ENCODE results near the gene MMAB. TPM values are rescaled to one million over a fixed set of nuclear protein-coding genes. Genes with fewer than 3 reads are reported as not detected.
"Not testable (repeated sequence)": the region's sequence is repeated elsewhere in the genome, so short reads cannot be mapped to it uniquely, and the experiment has no call there.

The MMAB gene
- total and polyA plus RNA-seq, 2 donors (not counting 3 experiments of a cell fraction or from before 2014, with no cell fraction given): 39.1 to 46.0 TPM

GRCh38 chr12:109604132-109604585 lies 30.9 kb upstream of the MMAB start:
- BruUV-seq (replicated peaks): no TSS peak
- H3K4me3 ChIP-seq (replicated peaks in 1 of 3; ENCODE audit: insufficient read depth in 1 of 3, low read depth in 1 of 3, low read length in 3 of 3): no peak overlapping the region
- TF ChIP-seq FOS (IDR thresholded peaks at IDR 0.05; ENCODE audit: borderline replicate concordance, insufficient read depth, low read length) (no peak), POLR2AphosphoS5 (IDR thresholded peaks at IDR 0.05; ENCODE audit: insufficient read depth, low read depth, low read length) (no peak), CTCF (IDR thresholded peaks at IDR 0.05; ENCODE audit: extremely low read depth in 1 of 2, insufficient read depth in 1 of 2, low read depth in 1 of 2, low read length in 2 of 2) (no peak), JUN (IDR thresholded peaks at IDR 0.05; ENCODE audit: borderline replicate concordance, insufficient read depth, insufficient read length, low read depth) (no peak), MYC (IDR thresholded peaks at IDR 0.05; ENCODE audit: low read depth, low read length) (no peak), MAX (IDR thresholded peaks at IDR 0.05; ENCODE audit: insufficient read depth, insufficient read length) (no peak), POLR2A (IDR thresholded peaks at IDR 0.05; ENCODE audit: low read depth, low read length) (no peak), GATA2 (IDR thresholded peaks at IDR 0.05; ENCODE audit: insufficient read depth, insufficient read length, low read depth, low read length) (no peak)
- POLR2A ChIA-PET: no interaction called here
- dilution Hi-C loops (cut with MboI; ENCODE audit: extremely low pct_ligation_motif_present, low sequenced_read_pairs): no loop called here
- no peaks in the 10 kb centered on the region for H3K9me1 ChIP-seq (replicated peaks; ENCODE audit: control insufficient read depth, extremely low read depth, insufficient read depth, low read length)
- CTCF ChIA-PET: interaction anchor here (1.5 kb wide), 1 partner anchor 171 kb away, joined by 3 read pairs; no protein-coding TSS in a partner anchor
- no peaks in the 10 kb centered on the region for H3K9me3 ChIP-seq (replicated peaks; ENCODE audit: control insufficient read depth, insufficient read depth, low read length)
- H3K36me3 ChIP-seq (ENCODE audit: control insufficient read depth in 2 of 2, extremely low read depth in 1 of 2, insufficient read depth in 2 of 2, low read length in 2 of 2): no peaks in the 10 kb centered on the region
- no peaks in the 10 kb centered on the region for H3K79me2 ChIP-seq (ENCODE audit: control insufficient read depth, insufficient read depth, low read length)
- H3K4me1 ChIP-seq (ENCODE audit: control insufficient read depth, extremely low read depth, insufficient read depth, low read length): no peaks in the 10 kb centered on the region
- H2AFZ ChIP-seq (ENCODE audit: low read depth, low read length): no peak overlapping the region
- FAIRE-seq: no peak
- no peak for DNase-seq (ENCODE audit: low read depth, low spot score)
- intact Hi-C loops (cut with micrococcal nuclease): no loop called here
- no peaks in the 10 kb centered on the region for H4K20me1 ChIP-seq (replicated peaks; ENCODE audit: control insufficient read depth, extremely low read depth, insufficient read depth, low read length)
- H3K27me3 ChIP-seq (ENCODE audit: control insufficient read depth in 2 of 2, insufficient read depth in 2 of 2, low read length in 2 of 2): peaks cover 3 to 7% of the 10 kb centered on the region in 2 experiments
- H3K27ac ChIP-seq (ENCODE audit: insufficient read depth, low read depth, low read length): no peak overlapping the region
- no peak overlapping the region for H3K4me2 ChIP-seq (ENCODE audit: insufficient read depth, low read length)
- H3K9ac ChIP-seq (replicated peaks; ENCODE audit: extremely low read depth, insufficient read depth, low read length): no peak overlapping the region

- not testable (repeated sequence) for H3K9ac ChIP-seq (replicated peaks; ENCODE audit: extremely low read depth, insufficient read depth, low read length)
These were observed 28.8 kb upstream of the MMAB start for GRCh38 chr12:109602132-109602531.

More at GRCh38 chr12:109602132-109602531, 28.8 kb upstream of the MMAB start:
- POLR2A ChIA-PET; BruUV-seq (replicated peaks); H4K20me1 ChIP-seq (replicated peaks; ENCODE audit: control insufficient read depth, extremely low read depth, insufficient read depth, low read length); H3K79me2 ChIP-seq (ENCODE audit: control insufficient read depth, insufficient read depth, low read length); H3K4me3 ChIP-seq (replicated peaks in 1 of 3; ENCODE audit: insufficient read depth in 1 of 3, low read depth in 1 of 3, low read length in 3 of 3); H3K9me3 ChIP-seq (replicated peaks; ENCODE audit: control insufficient read depth, insufficient read depth, low read length); H3K27ac ChIP-seq (ENCODE audit: insufficient read depth, low read depth, low read length); dilution Hi-C loops (cut with MboI; ENCODE audit: extremely low pct_ligation_motif_present, low sequenced_read_pairs); H3K36me3 ChIP-seq (ENCODE audit: control insufficient read depth in 2 of 2, extremely low read depth in 1 of 2, insufficient read depth in 2 of 2, low read length in 2 of 2); FAIRE-seq; intact Hi-C loops (cut with micrococcal nuclease); H3K4me1 ChIP-seq (ENCODE audit: control insufficient read depth, extremely low read depth, insufficient read depth, low read length); H3K4me2 ChIP-seq (ENCODE audit: insufficient read depth, low read length); DNase-seq (ENCODE audit: low read depth, low spot score); H2AFZ ChIP-seq (ENCODE audit: low read depth, low read length); H3K27me3 ChIP-seq (ENCODE audit: control insufficient read depth in 2 of 2, insufficient read depth in 2 of 2, low read length in 2 of 2); H3K9me1 ChIP-seq (replicated peaks; ENCODE audit: control insufficient read depth, extremely low read depth, insufficient read depth, low read length): not testable (repeated sequence)
- CTCF ChIA-PET: interaction anchor here (1.7 kb wide), 1 partner anchor 173 kb away, joined by 9 read pairs; no protein-coding TSS in a partner anchor

Data from endothelial cell of umbilical vein (primary cell).